Calu3 (cell line): ENCODE results near the gene ASB6. TPM values are rescaled to one million over a fixed set of nuclear protein-coding genes. Genes with fewer than 3 reads are reported as not detected.

Source experiments
- BruUV-seq: library from RNA; stranded (reverse); fragments of 400-500 nt; replicated peaks from 2 replicates; lab custom pipeline; 2021; lab: Mats Ljungman, UMichigan
- CTCF ChIA-PET: fragments of 300-600 bp; sonication (Branson Sonifier 250); formaldehyde crosslinking; loops from one replicate; lab custom pipeline; 2022; ENCODE audit warnings: antibody characterized with exemption; lab: Charles Lee
- DNase-seq: peaks from one replicate; pipeline ENCODE4 v3.0.0; 2022
- H3K27ac Mint-ChIP-seq: one replicate; pipeline ENCODE4 v1.8.0; 2022; ENCODE audit warnings: mixed read lengths; ENCODE audit not compliant: unreplicated experiment
- H3K27me3 Mint-ChIP-seq: one replicate; pipeline ENCODE4 v1.8.0; 2022; ENCODE audit warnings: mixed read lengths; ENCODE audit not compliant: unreplicated experiment
- H3K36me3 Mint-ChIP-seq: one replicate; pipeline ENCODE4 v1.8.0; 2022; ENCODE audit warnings: mild to moderate bottlenecking, moderate library complexity, mixed read lengths; ENCODE audit not compliant: insufficient read depth, unreplicated experiment
- H3K4me1 Mint-ChIP-seq: one replicate; pipeline ENCODE4 v1.8.0; 2022; ENCODE audit warnings: mild to moderate bottlenecking, low read depth, mixed read lengths; ENCODE audit not compliant: unreplicated experiment
- H3K4me3 Mint-ChIP-seq: one replicate; pipeline ENCODE4 v1.8.0; 2022; ENCODE audit warnings: mild to moderate bottlenecking, low read depth, moderate library complexity, mixed read lengths; ENCODE audit not compliant: unreplicated experiment
- H3K9me3 Mint-ChIP-seq: one replicate; pipeline ENCODE4 v1.8.0; 2022; ENCODE audit warnings: low read depth, mixed read lengths; ENCODE audit not compliant: unreplicated experiment
- CTCF ChIP-seq: fragments of 200-600 bp; IDR thresholded peaks from one replicate; pipeline ENCODE4 v1.8.0; 2022; ENCODE audit warnings: antibody characterized with exemption; ENCODE audit not compliant: unreplicated experiment
- intact Hi-C: fragments of 100-400 bp; cut with micrococcal nuclease; formaldehyde crosslinking; loops from one replicate; pipeline ENCODE4 v1.10.0; 2022; ENCODE audit not compliant: unreplicated experiment
- total RNA-seq: library from RNA; stranded (reverse); gene quantifications from 2 replicates; pipeline ENCODE4 v1.2.3, GENCODE V29; 2022

Gene ASB6
- total RNA-seq, 1 experiment from 2014 or later: 15.5 TPM

- H3K4me1 Mint-ChIP-seq: peaks cover 26% of the 10 kb centered on the region
- H3K36me3 Mint-ChIP-seq: peaks cover 4% of the 10 kb centered on the region
- CTCF ChIA-PET: no interaction called here
- DNase-seq: no peak
- intact Hi-C loops: no loop called here
- H3K27me3 Mint-ChIP-seq: no peaks in the 10 kb centered on the region
- no peak overlapping the region for H3K4me3 Mint-ChIP-seq
- no peak overlapping the region for H3K27ac Mint-ChIP-seq
- no peak for TF ChIP-seq CTCF
- H3K9me3 Mint-ChIP-seq: no peaks in the 10 kb centered on the region
- no TSS peak for BruUV-seq
Observed at GRCh38 chr9:129590466-129590865, 51.5 kb downstream of the ASB6 start.

GRCh38 chr9:129587487-129588262 is 54.3 kb downstream of the ASB6 start:
- no peak overlapping the region for H3K4me3 Mint-ChIP-seq
- no peaks in the 10 kb centered on the region for H3K9me3 Mint-ChIP-seq
- peaks cover 10% of the 10 kb centered on the region for H3K4me1 Mint-ChIP-seq
- no peak overlapping the region for H3K27ac Mint-ChIP-seq
- CTCF ChIA-PET: no interaction called here
- BruUV-seq: no TSS peak
- H3K27me3 Mint-ChIP-seq: no peaks in the 10 kb centered on the region
- TF ChIP-seq CTCF: no peak
- H3K36me3 Mint-ChIP-seq: no peaks in the 10 kb centered on the region
- intact Hi-C loops: no loop called here
- DNase-seq: no peak

GRCh38 chr9:129586685-129587084 is 55.3 kb downstream of the ASB6 start:
- no peak for TF ChIP-seq CTCF
- intact Hi-C loops: no loop called here
- peaks cover 6% of the 10 kb centered on the region for H3K36me3 Mint-ChIP-seq
- CTCF ChIA-PET: no interaction called here
- no peaks in the 10 kb centered on the region for H3K27me3 Mint-ChIP-seq
- no peaks in the 10 kb centered on the region for H3K9me3 Mint-ChIP-seq
- no peak overlapping the region for H3K4me3 Mint-ChIP-seq
- DNase-seq: no peak
- peaks cover 15% of the 10 kb centered on the region for H3K4me1 Mint-ChIP-seq
- BruUV-seq: no TSS peak
- H3K27ac Mint-ChIP-seq: no peak overlapping the region

- no TSS peak for BruUV-seq
Observed at GRCh38 chr9:129586245-129586644, 55.7 kb downstream of the ASB6 start.

More at GRCh38 chr9:129586245-129586644, 55.7 kb downstream of the ASB6 start:
- Mint-ChIP-seq H3K27ac (no peak overlapping the region), H3K27me3 (no peaks in the 10 kb centered on the region), H3K36me3 (peaks cover 6% of the 10 kb centered on the region), H3K4me3 (no peak overlapping the region), H3K9me3 (no peaks in the 10 kb centered on the region), H3K4me1 (peaks cover 18% of the 10 kb centered on the region)
- CTCF ChIA-PET: no interaction called here
- no peak for TF ChIP-seq CTCF
- intact Hi-C loops: no loop called here
- no peak for DNase-seq
